GM12878 (cell line): ENCODE data around the gene HS6ST1. TPM values are rescaled to one million over a fixed set of nuclear protein-coding genes. Genes with fewer than 3 reads are reported as not detected.

Experiments
- ATAC-seq: fragments of 200-7000 bp; cut with Tn5 transposase; 3 replicates; pipeline ENCODE4 v1.9.1; 2020; ENCODE audit warnings: mild to moderate bottlenecking, moderate library complexity
- BruUV-seq: library from RNA; stranded (reverse); fragments of 400-500 nt; replicated peaks from 2 replicates; lab custom pipeline; 2021; lab: Mats Ljungman, UMichigan
- CTCF ChIA-PET: fragments of 300-600 bp; sonication (Branson Sonifier 250); formaldehyde crosslinking; extraction: SDS; loops from one replicate; lab custom pipeline; 2021; ENCODE audit warnings: inconsistent platforms; lab: Yijun Ruan, JAX
- POLR2A ChIA-PET: fragments of 350-600 bp; formaldehyde crosslinking; extraction: SDS; loops from one replicate; lab custom pipeline; 2021; ENCODE audit warnings: inconsistent platforms; lab: Charles Lee
- RAD21 ChIA-PET: fragments of 300-600 bp; sonication (Branson Sonifier 250); formaldehyde crosslinking; loops from one replicate; lab custom pipeline; 2023; ENCODE audit warnings: antibody characterized with exemption; ENCODE audit not compliant: unreplicated experiment; lab: Charles Lee
- SMC1A ChIA-PET: fragments of 300-600 bp; sonication (Branson Sonifier 250); formaldehyde crosslinking; loops from one replicate; lab custom pipeline; 2023; ENCODE audit not compliant: unreplicated experiment, uncharacterized antibody; lab: Charles Lee
- DNase-seq: peaks from one replicate; pipeline ENCODE4 v3.0.0-alpha.2; 2011; ENCODE audit warnings: low read depth, low spot score
- FAIRE-seq: peaks from 3 replicates; lab custom pipeline; 2011; peaks lifted over from hg19 to GRCh38; lab: Jason Lieb, UNC
- H2AFZ ChIP-seq: 2 replicates; pipeline ENCODE4 v1.6.0; 2011; ENCODE audit warnings: low read depth, low read length, control low read depth; ENCODE audit not compliant: control insufficient read depth
- H3K27ac ChIP-seq: 2 replicates; pipeline ENCODE4 v1.5.1; 2011; ENCODE audit warnings: control low read depth; ENCODE audit not compliant: control insufficient read depth, insufficient read depth
- H3K27me3 ChIP-seq, 2 experiments: replicated peaks in 1 of 2; 2 replicates each; pipeline versions ENCODE4 v1.6.0 to v1.6.1; 2011; ENCODE audit warnings: low read length in 1 of 2; ENCODE audit not compliant: control insufficient read depth in 2 of 2, insufficient read depth in 2 of 2
- H3K36me3 ChIP-seq, 2 experiments: 2 replicates each; pipeline ENCODE4 v1.5.1; 2011; ENCODE audit warnings: low read length in 1 of 2; ENCODE audit not compliant: control insufficient read depth in 2 of 2, insufficient read depth in 2 of 2
- H3K4me1 ChIP-seq: 2 replicates; pipeline ENCODE4 v1.6.1; 2011; ENCODE audit warnings: mild to moderate bottlenecking, low read length, moderate library complexity, mixed read lengths; ENCODE audit not compliant: control insufficient read depth, insufficient read depth
- H3K4me2 ChIP-seq: 2 replicates; pipeline ENCODE4 v1.6.0; 2011; ENCODE audit warnings: control low read depth; ENCODE audit not compliant: control insufficient read depth, insufficient read depth
- H3K4me3 ChIP-seq: fragments of 200-600 bp; sonication (generic); 2 replicates; pipeline ENCODE4 v1.5.1; 2016
- H3K79me2 ChIP-seq: 2 replicates; pipeline ENCODE4 v1.6.0; 2011; ENCODE audit warnings: low read length; ENCODE audit not compliant: control insufficient read depth, insufficient read depth
- H3K9ac ChIP-seq: 2 replicates; pipeline ENCODE4 v1.8.0; 2011; ENCODE audit warnings: low read length, control low read depth, mixed read lengths; ENCODE audit not compliant: control insufficient read depth, insufficient read depth
- H3K9me3 ChIP-seq: replicated peaks from 3 replicates; pipeline ENCODE4 v1.5.1; 2011; ENCODE audit warnings: mild to moderate bottlenecking, low read length; ENCODE audit not compliant: control insufficient read depth, insufficient read depth
- H4K20me1 ChIP-seq: 2 replicates; pipeline ENCODE4 v1.6.0; 2011; ENCODE audit not compliant: control insufficient read depth, insufficient read depth
- CREM ChIP-seq: IDR thresholded peaks from 2 replicates; pipeline ENCODE4 v1.6.1; 2014; ENCODE audit warnings: antibody characterized with exemption, low read depth
- DPF2 ChIP-seq: fragments of 450-650 bp; IDR thresholded peaks from 2 replicates; pipeline ENCODE4 v1.6.1; 2017; ENCODE audit warnings: mild to moderate bottlenecking
- EED ChIP-seq: sonication (generic); IDR thresholded peaks from 2 replicates; pipeline ENCODE4 v1.6.1; 2016; ENCODE audit warnings: antibody characterized with exemption, low read depth
- EZH2 ChIP-seq: IDR thresholded peaks from 2 replicates; pipeline ENCODE4 v1.6.1; 2012; ENCODE audit warnings: low read depth, mild to moderate bottlenecking, control low read depth, inconsistent platforms, low read length, borderline replicate concordance; ENCODE audit not compliant: control insufficient read depth
- HDGF ChIP-seq: fragments of 450-650 bp; IDR thresholded peaks from 2 replicates; pipeline ENCODE4 v1.6.1; 2016; ENCODE audit warnings: antibody characterized with exemption
- MTA2 ChIP-seq: fragments of 450-650 bp; IDR thresholded peaks from 2 replicates; pipeline ENCODE4 v1.6.1; 2016; ENCODE audit warnings: low read depth, mild to moderate bottlenecking, moderate library complexity
- NFIC ChIP-seq: IDR thresholded peaks from 2 replicates; pipeline ENCODE4 v1.6.1; 2012; ENCODE audit warnings: low read depth, mild to moderate bottlenecking, inconsistent platforms, low read length, moderate library complexity
- NFXL1 ChIP-seq: fragments of 450-650 bp; IDR thresholded peaks from 2 replicates; pipeline ENCODE4 v1.6.1; 2017; ENCODE audit warnings: antibody characterized with exemption, mild to moderate bottlenecking, borderline replicate concordance
- PAX8 ChIP-seq: fragments of 450-650 bp; IDR thresholded peaks from 2 replicates; pipeline ENCODE4 v1.6.1; 2017; ENCODE audit warnings: mild to moderate bottlenecking, moderate library complexity
- POU2F2 ChIP-seq: IDR thresholded peaks from 3 replicates; pipeline ENCODE4 v1.6.1; 2011; ENCODE audit warnings: low read depth, mild to moderate bottlenecking, low read length, borderline replicate concordance
- RAD51 ChIP-seq: fragments of 450-650 bp; IDR thresholded peaks from 2 replicates; pipeline ENCODE4 v1.6.1; 2016; ENCODE audit warnings: moderate library complexity, mild to moderate bottlenecking, inconsistent platforms
- RB1 ChIP-seq: fragments of 450-650 bp; formaldehyde crosslinking; IDR thresholded peaks from 2 replicates; pipeline ENCODE4 v1.6.1; 2017; ENCODE audit warnings: mild to moderate bottlenecking, borderline replicate concordance
- RUNX3 ChIP-seq: IDR thresholded peaks from 2 replicates; pipeline ENCODE4 v1.6.1; 2012; ENCODE audit warnings: low read length, inconsistent platforms
- SMAD5 ChIP-seq: IDR thresholded peaks from 2 replicates; pipeline ENCODE4 v1.6.1; 2016; ENCODE audit warnings: antibody characterized with exemption, low read depth
- SMC3 ChIP-seq: IDR thresholded peaks from 2 replicates; pipeline ENCODE4 v1.6.1; 2011; ENCODE audit warnings: low read length, improper control_type of control experiment, borderline replicate concordance
- SREBF2 ChIP-seq: IDR thresholded peaks from 2 replicates; pipeline ENCODE4 v1.6.1; 2012; ENCODE audit warnings: mild to moderate bottlenecking, low read length
- TCF7 ChIP-seq: IDR thresholded peaks from 2 replicates; pipeline ENCODE4 v1.6.1; 2014; ENCODE audit warnings: antibody characterized with exemption, borderline replicate concordance
- ZSCAN29 ChIP-seq: fragments of 450-650 bp; IDR thresholded peaks from 2 replicates; pipeline ENCODE4 v1.6.1; 2017; ENCODE audit warnings: mild to moderate bottlenecking, moderate library complexity
- WGBS: methylation state at CpG from one replicate; pipeline ENCODE4 v1.1.6; 2016; ENCODE audit warnings: low lambda C conversion rate; ENCODE audit not compliant: insufficient replicate concordance, insufficient coverage; ENCODE audit errors: missing lambda C conversion rate; 5-methylcytosine and 5-hydroxymethylcytosine counted together
- in situ Hi-C: fragments of 300-500 bp; cut with MboI; formaldehyde crosslinking; loops from 9 replicates; pipeline ENCODE4 v1.14.3; 2018; ENCODE audit warnings: mixed read lengths
- intact Hi-C: fragments of 100-400 bp; cut with micrococcal nuclease; formaldehyde crosslinking; loops from one replicate; pipeline ENCODE4 v1.14.2; 2022; ENCODE audit not compliant: unreplicated experiment
- polyA plus RNA-seq, 11 experiments: library from polyadenylated mRNA; depleted of rRNA in 4 of 11; unstranded in 6 of 11; stranded (reverse) in 5 of 11; fragments of >200 nt; fragmentation: Nextera tagmentation in 4 of 11; fragmentation: Illumina TruSeq in 1 of 11; extraction: Ambion mirVana in 4 of 11; extraction: Trizol in 1 of 11; gene quantifications; 1 replicate in 1 of 11; 2 replicates in 10 of 11; pipeline versions ENCODE4 v1.2.1 to v1.2.3, GENCODE V29; 2011 to 2016; ENCODE audit warnings: inconsistent platforms in 2 of 11, missing spikeins in 2 of 11, low read depth in 1 of 11
- total RNA-seq, 4 experiments: library from RNA; depleted of rRNA in 3 of 4; stranded (reverse); fragments of >200 nt in 3 of 4; fragmentation: Illumina TruSeq in 1 of 4; extraction: Trizol in 1 of 4; gene quantifications; 2 replicates each; pipeline versions ENCODE4 v1.2.1 to v1.2.3, GENCODE V29; 2013 to 2021
- TF ChIP-seq, protein P1 (sequence below): IDR thresholded peaks from 2 replicates; pipeline ENCODE4 v1.6.1; 2012; ENCODE audit warnings: low read depth, low read length, improper control_type of control experiment

Gene HS6ST1
- total and polyA plus RNA-seq, 10 of the 15 experiments (the other 5 are each of a cell fraction or from before 2014, with no cell fraction given), result 0.48 to 17.0 (median 4.7) TPM

DNA sequence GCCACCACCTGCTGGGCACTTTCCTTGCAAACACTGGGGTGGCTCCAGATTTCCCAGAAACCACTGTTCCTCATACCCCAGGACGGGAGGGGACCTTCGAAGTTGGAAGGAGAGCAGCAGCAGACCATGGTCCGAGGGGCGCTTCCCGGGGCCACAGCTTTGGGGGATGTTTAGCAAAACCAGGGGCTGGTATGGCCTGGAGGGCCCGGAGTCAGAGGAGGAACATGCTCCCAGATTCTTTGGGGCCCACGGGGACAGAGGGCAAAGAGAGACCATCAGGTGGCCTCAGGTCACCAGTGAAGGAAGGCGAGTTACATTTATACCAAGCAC is 25.3 kb downstream of the HS6ST1 start:
- in situ Hi-C loops, result no loop called here
- no peaks in the 10 kb centered on the region for H3K9me3 ChIP-seq
- SMC1A ChIA-PET, result no interaction called here
- intact Hi-C loops, result no loop called here
- H3K36me3 ChIP-seq, result peaks cover 0 to 3% of the 10 kb centered on the region in 2 experiments; a peak in 2 of 4 replicates
- WGBS, result 91% methylated on average over 8 of the region's 8 CpGs
- FAIRE-seq (no peak), DNase-seq (no peak), ATAC-seq (no peak)
- no TSS peak for BruUV-seq
- no peaks in the 10 kb centered on the region for H3K79me2 ChIP-seq
- no peak overlapping the region for H3K4me3 ChIP-seq
- RAD21 ChIA-PET, result no interaction called here
- POLR2A ChIA-PET, result no interaction called here
- CTCF ChIA-PET, result no interaction called here
- H2AFZ ChIP-seq, result no peak overlapping the region
- no peak overlapping the region for H3K4me2 ChIP-seq
- no peak for TF ChIP-seq RB1
- TF ChIP-seq NFXL1, result no peak
- no peak for TF ChIP-seq RUNX3
- TF ChIP-seq SMC3, result no peak
- no peak for TF ChIP-seq RAD51
- no peak for TF ChIP-seq TCF7
- H3K9ac ChIP-seq, result no peak overlapping the region
- no peak overlapping the region for H3K27ac ChIP-seq
- H4K20me1 ChIP-seq, result no peaks in the 10 kb centered on the region
- no peaks in the 10 kb centered on the region for H3K27me3 ChIP-seq
- no peaks in the 10 kb centered on the region for H3K4me1 ChIP-seq

DNA sequence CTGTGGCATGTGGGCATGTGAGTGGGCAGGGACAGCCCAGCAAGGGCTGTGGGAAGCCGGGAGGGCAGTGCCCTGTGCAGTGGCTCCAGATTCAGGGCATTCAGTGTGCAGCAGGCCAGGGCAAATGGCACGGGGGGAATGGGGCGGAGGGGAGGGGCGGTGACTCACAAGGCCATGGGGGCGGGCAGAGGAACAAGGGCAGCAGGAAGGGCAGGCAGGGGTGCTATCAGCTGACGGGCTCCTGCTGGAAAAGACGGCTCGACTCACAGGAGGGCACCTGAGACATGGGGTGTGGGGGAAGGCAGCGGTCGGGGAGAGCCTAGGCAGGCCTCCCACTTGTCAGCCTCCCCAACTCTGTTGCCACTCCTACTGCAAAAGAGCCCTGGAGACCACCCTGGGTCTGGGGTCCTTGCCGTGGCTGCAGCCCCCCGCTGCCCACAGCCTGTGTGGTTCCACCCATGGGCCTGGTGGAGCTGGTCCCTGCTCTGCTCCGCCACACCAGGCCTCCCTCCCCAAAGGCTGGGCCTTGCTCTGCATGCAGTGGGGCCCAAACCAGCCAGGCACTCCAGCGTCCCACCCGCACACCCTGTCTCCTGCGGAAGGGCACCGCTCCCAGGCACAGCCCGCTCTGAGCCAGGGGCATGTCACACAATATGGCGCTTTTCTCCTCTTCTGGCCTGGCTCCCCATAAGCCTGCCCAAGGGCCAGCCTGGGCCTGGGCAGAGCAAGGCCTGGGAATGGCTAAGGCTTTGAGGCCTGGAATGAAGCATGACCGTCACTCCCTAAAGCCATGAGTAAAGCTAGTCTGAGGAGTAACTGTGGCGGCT is 25.9 kb downstream of the HS6ST1 start:
- in situ Hi-C loops (no loop called here), intact Hi-C loops (no loop called here)
- DNase-seq (no peak), ATAC-seq (no peak), FAIRE-seq (no peak)
- ChIA-PET CTCF (no interaction called here), POLR2A (no interaction called here), SMC1A (no interaction called here), RAD21 (no interaction called here)
- Histone ChIP-seq H3K4me1 (no peaks in the 10 kb centered on the region), H3K9ac (no peak overlapping the region), H2AFZ (no peak overlapping the region), H3K36me3 (peaks cover 0 to 3% of the 10 kb centered on the region in 2 experiments; a peak in 2 of 4 replicates), H3K4me2 (no peak overlapping the region), H3K27ac (no peak overlapping the region), H3K4me3 (no peak overlapping the region), H3K9me3 (no peaks in the 10 kb centered on the region), H3K27me3 (no peaks in the 10 kb centered on the region), H4K20me1 (no peaks in the 10 kb centered on the region), H3K79me2 (no peaks in the 10 kb centered on the region)
- TF ChIP-seq POU2F2, result no peak
- TF ChIP-seq ZSCAN29, result no peak
- TF ChIP-seq MTA2, result no peak
- no peak for TF ChIP-seq SREBF2
- TF ChIP-seq PAX8, result no peak
- TF ChIP-seq DPF2, result no peak
- no peak for TF ChIP-seq NFIC
- TF ChIP-seq, protein P1, sequence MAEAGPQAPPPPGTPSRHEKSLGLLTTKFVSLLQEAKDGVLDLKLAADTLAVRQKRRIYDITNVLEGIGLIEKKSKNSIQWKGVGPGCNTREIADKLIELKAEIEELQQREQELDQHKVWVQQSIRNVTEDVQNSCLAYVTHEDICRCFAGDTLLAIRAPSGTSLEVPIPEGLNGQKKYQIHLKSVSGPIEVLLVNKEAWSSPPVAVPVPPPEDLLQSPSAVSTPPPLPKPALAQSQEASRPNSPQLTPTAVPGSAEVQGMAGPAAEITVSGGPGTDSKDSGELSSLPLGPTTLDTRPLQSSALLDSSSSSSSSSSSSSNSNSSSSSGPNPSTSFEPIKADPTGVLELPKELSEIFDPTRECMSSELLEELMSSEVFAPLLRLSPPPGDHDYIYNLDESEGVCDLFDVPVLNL, result no peak
- TF ChIP-seq EED, result no peak
- no peak for TF ChIP-seq SMAD5
- TF ChIP-seq EZH2, result no peak
- TF ChIP-seq CREM, result no peak
- no peak for TF ChIP-seq SMC3
- TF ChIP-seq HDGF, result no peak
- no TSS peak for BruUV-seq
- 93% methylated on average over 20 of the region's 21 CpGs for WGBS
